GM21825 (cell line): ENCODE data around the gene AUTS2.

Source experiments
- ATAC-seq: cut with Tn5 transposase; IDR thresholded peaks from one replicate; pipeline ENCODE4 v1.9.1; 2021; ENCODE audit warnings: mild to moderate bottlenecking, moderate library complexity; ENCODE audit not compliant: unreplicated experiment

The AUTS2 gene

GRCh38 chr7:70384891-70385290, 786.6 kb downstream of the AUTS2 start:
- ATAC-seq, result no peak

- ATAC-seq, result no peak
These were observed 788.9 kb downstream of the AUTS2 start for GRCh38 chr7:70387217-70387616.

- ATAC-seq, result no peak
These were observed 791.4 kb downstream of the AUTS2 start for GRCh38 chr7:70389531-70390151.

GRCh38 chr7:70390251-70390650, 792.0 kb downstream of the AUTS2 start:
- ATAC-seq, result no peak

DNA sequence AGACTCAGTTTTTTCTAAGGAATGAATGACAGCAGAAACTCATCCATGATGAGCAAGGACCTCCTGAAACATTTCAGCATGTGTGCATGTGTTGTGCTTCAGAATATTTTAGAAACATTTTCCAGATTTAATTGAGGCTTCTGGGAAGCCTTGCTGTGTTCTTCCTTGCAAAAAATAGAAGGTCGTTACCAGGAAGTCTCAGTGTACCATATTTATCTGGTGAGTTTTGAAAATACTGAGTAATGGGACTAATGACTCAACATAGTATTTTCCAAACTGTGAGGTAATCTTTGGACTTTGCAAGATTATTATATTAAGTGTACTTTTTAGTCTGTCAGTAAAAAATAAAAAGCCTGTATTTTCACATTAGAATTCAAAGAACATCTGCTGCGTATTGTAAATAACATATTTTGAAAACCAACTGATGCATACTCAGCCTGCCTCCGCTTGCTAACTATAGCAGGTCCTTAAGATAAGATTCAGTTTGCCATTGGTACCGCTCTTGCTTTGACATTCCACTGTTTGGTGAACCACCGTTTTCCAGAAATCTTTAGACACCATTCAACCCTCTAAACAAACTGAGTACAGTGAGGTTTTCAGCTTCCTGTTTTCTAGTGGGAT, 794.1 kb downstream of the AUTS2 start:
- ATAC-seq, result no peak

DNA sequence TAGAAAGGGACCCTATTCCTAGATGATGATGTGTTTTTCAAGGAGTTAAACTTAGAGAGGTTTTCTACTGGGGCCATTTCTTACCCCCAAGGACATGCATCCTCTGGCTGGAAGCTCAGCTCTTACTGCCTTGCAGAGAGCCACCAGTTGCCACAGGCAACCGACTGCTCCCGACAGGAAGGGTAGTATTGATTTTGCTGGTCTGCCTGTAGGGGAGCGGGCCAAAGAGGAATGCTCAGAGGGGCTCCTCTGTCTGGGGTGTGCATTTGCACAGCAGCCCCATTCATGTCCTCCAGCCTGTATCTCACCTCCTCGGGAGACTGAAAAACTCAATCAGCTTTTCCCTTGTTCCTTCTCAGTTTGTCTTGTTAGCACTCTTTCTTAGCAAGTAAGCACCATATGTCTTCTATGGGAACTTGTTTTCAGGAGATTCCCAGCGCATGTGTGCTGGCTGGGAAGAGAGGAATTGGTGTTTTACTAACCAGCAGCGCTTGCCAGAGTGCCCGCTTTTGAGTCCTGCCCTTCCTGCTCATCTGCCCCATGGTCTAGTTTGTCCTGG, 794.7 kb downstream of the AUTS2 start:
- no peak for ATAC-seq

DNA sequence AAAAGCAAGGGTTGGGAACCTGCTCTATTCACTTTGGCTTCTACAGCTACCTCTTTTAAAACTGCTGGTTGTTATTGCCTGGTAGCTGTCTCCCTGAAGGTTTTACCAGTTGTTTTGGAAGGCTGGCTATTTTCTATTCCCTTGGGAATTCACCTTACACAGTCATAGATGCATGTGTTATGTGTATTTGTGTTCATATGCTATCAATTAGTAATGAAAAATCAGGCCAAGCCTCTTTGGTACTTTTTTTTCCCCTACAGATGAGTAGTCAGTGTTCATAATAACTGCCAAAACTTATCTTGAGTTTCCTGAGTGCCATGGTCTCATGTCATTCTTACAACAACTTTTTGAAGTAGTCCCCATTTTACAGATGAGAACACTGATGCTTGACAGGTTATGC, 795.7 kb downstream of the AUTS2 start:
- no peak for ATAC-seq

GRCh38 chr7:70400829-70401380, 802.6 kb downstream of the AUTS2 start:
- no peak for ATAC-seq

DNA sequence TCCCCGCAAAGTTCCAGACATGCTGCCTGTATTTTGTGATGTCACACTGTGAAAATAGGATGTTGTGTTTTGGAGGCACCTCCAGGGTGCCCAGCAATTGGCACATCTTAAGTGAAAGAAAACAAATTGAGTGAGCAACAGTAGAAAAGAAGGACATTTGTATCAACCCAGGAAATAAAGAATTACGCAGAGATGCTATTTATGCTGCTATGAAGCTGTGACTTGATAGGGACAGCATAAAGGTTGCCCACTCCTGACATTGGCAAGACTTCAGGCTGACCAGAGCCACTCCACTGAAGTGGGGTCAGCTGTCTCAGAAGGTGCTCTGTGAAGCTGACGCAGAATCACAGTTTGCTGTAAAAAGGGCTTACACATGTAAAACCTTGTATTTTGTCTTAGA, 803.8 kb downstream of the AUTS2 start:
- no peak for ATAC-seq

DNA sequence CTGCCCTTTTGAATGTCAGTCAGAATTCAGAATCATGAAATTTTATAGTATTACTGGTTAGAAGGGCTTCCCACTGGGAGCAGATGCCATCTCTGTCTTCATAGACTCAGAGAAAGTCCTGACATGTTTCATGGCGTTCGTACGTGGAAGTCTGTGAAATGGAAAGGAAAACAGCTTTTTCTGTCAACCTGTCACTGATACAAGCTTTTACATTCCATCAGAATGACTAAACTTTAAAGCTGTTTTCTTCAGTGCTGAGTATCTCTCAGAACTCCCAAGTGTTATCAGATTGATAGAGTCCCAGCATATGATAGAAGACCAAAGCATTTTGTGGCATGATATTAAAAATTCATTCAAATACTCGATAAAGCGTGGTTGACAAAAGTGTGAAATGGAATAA, 807.0 kb downstream of the AUTS2 start:
- ATAC-seq, result no peak

DNA sequence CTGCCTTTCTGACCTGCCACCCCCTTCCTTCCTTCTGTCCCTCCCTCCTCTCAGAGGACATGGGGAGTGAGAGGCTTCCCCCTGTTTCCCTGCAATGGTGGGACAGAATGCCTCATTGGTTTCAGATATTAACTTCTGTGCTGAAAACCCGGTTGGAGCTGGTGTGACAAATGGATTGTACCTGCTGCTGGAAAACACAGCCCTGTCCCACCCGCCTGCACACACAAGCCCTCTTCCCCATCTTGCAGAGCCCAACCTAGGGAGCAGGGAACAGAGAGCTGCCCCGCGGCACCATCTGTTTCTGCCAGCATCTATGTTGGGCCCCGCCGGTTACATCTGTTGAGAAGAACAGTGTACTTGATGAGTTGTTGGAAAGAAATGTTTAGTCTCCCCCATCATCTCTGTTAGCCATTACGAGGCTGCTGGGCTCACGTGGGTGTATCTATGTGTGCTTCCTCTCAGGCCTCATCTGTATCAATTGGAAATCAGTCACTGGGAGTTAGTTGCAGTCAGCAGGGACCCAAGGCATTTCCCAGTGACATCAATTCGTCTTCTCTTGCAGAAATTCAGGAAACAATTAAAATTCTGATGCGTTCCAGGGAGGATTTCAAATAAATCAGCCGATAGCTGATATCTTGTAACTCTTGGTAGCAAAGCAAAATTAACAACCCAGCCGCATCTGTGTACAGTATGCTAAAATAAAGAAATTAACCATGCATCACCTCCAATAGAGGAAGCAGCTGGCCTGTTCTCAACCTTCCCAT, 808.1 kb downstream of the AUTS2 start:
- no peak for ATAC-seq

DNA sequence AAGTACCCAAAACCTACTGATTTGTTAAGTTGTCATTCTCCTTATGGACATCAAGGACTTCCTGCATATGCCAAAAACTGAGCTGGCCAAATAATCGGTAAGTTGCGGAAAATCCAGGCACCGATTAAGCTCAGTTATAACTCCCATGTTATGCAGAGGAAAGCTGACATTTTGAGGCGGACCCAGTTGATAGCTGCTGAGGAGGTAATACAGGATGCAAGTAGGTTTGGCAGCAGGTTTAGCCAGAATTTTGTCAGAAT, 808.6 kb downstream of the AUTS2 start:
- no peak for ATAC-seq

DNA sequence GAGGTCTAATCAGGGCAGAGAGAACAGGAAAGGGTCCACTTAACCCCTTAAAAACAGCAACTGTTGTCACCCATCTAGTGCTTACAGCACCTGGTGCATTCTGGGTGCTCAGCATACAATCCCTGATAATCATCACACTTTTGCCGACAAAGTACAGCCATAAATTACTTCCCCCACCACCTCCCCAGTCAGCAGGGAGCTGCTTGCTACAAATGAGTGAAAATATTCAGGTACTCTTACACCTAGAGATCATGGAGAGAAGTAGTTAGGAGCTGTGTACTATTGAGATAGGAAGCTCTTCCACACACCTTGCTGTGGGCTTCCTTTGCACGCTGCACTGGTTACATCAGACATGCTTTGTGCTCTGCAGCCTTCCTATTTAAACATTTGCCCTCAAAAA, 810.2 kb downstream of the AUTS2 start:
- no peak for ATAC-seq

DNA sequence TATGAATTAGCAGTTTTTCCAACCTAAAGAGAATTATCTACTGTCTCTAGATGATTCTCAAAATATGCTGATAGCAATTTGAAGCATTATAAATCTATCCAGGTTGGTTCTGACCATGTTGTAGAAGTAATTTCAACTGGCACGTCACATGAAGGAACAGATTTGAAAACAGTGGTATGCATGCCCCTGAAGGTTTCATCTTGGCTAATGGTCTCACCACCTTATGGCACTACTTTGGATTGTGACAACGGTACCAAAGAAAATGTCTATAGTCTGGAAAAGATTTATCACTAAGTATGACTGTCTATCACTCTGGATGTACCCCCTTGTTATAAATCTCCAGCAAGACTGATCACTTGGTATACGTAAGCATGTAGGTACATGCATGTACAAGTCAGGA, 810.6 kb downstream of the AUTS2 start:
- no peak for ATAC-seq

DNA sequence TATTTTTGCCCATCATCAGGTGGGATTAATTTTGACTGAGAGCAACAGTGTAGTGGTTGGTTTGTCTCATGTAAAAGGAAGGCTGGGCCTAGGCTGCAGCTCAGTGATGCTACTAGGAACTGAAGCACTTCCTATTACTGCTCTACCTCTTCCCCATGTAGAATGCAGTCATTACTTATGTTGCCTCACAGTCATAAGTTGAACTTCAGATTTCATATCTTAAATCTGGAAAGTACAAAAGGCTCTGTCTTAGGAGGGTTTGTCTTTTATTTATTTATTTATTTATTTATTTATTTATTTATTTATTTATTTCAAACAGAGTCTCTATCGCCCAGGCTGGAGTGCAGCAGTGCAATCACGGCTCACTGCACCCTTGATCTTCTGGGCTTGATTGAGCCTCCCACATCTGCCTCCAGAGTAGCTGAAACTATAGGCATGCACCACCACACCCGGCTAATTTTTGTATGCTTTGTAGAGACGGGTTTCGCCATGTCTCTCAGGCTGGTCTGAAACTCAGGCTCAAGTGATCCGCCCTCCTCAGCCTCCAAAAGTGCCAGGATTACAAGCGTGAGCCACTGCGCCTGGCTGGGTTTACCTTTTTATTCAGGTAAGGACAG, 812.0 kb downstream of the AUTS2 start:
- ATAC-seq, result no peak

GRCh38 chr7:70414368-70414767, 816.1 kb downstream of the AUTS2 start:
- ATAC-seq, result no peak

GRCh38 chr7:70415179-70415972, 817.1 kb downstream of the AUTS2 start:
- ATAC-seq, result peak; percentile 56

DNA sequence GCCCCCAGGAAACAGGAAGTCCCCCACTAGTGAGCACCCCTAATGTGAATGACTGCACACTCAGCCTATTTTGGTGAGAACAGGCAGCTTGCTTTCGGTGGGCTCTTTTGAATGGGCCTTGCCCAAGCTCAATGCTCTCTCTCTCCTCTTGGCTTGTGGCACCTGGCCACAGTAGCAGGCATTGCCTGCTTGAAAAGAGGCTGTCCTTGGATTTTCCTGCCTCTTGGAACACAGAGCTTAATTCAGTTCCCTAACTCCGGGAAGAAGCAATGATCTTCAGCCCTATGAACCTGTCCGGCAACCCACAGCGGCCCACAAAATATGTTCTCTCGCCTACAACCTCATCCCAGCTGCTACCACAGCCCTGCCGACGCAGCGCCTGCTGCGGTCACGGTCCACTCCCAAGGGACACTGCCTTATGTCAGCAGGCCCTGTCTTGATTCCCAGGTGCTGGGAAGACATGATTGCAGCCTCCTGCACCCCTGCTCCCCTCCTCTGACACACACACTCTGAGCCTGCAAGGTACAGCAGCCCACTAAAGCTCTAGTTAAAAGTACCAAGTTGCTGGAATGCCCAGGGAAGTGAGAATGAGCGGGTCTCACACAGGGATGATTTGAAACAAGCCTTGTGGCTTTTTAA, 818.2 kb downstream of the AUTS2 start:
- ATAC-seq, result no peak

- no peak for ATAC-seq
These were observed 818.8 kb downstream of the AUTS2 start for GRCh38 chr7:70416986-70417655.
